SK-N-SH treated with all-trans-retinoic acid at 6 μM for 48 hours (cell line): ENCODE results near the gene SLIT2.

Source experiments
- ARNTL ChIP-seq: fragments of 450-650 bp; formaldehyde crosslinking; IDR thresholded peaks from 2 replicates; pipeline ENCODE4 v1.5.0; 2020; ENCODE audit warnings: low read depth, mild to moderate bottlenecking, moderate library complexity, borderline replicate concordance
- CSDC2 ChIP-seq: fragments of 250-450 bp; sonication (Bioruptor Pico); IDR thresholded peaks from 2 replicates; pipeline ENCODE4 v1.5.0; 2020; ENCODE audit warnings: mild to moderate bottlenecking, moderate library complexity
- ISL1 ChIP-seq: fragments of 250-450 bp; sonication (Bioruptor Pico); IDR thresholded peaks from 2 replicates; pipeline ENCODE4 v2.1.2; 2022; ENCODE audit warnings: mild to moderate bottlenecking, moderate library complexity
- TCF4 ChIP-seq: fragments of 250-450 bp; sonication (Bioruptor Pico); IDR thresholded peaks from 2 replicates; pipeline ENCODE4 v1.8.0; 2021; ENCODE audit warnings: mild to moderate bottlenecking, moderate library complexity, borderline replicate concordance
- ZFP3 ChIP-seq: fragments of 250-450 bp; sonication (Bioruptor Pico); IDR thresholded peaks from 2 replicates; pipeline ENCODE4 v1.5.0; 2020; ENCODE audit warnings: mild to moderate bottlenecking, moderate library complexity
- ZFP30 ChIP-seq: fragments of 450-650 bp; formaldehyde crosslinking; IDR thresholded peaks from 2 replicates; pipeline ENCODE4 v1.5.0; 2022; ENCODE audit warnings: mild to moderate bottlenecking, moderate library complexity
- ZNF565 ChIP-seq: fragments of 450-650 bp; formaldehyde crosslinking; conservative IDR thresholded peaks from 2 replicates; pipeline ENCODE4 v1.5.0; 2020; ENCODE audit warnings: low read depth, mild to moderate bottlenecking, moderate library complexity
- TF ChIP-seq, protein P1 (sequence below): fragments of 250-450 bp; sonication (Bioruptor Pico); IDR thresholded peaks from 2 replicates; pipeline ENCODE4 v1.5.1; 2020; ENCODE audit warnings: low read depth, mild to moderate bottlenecking, moderate library complexity
- TF ChIP-seq, protein P2 (sequence below): fragments of 250-450 bp; sonication (Bioruptor Pico); IDR thresholded peaks from 2 replicates; pipeline ENCODE4 v1.5.1; 2021; ENCODE audit warnings: mild to moderate bottlenecking, moderate library complexity
- TF ChIP-seq, protein P3 (sequence below): fragments of 250-450 bp; sonication (Bioruptor Pico); IDR thresholded peaks from 2 replicates; pipeline ENCODE4 v1.5.0; 2020; ENCODE audit warnings: mild to moderate bottlenecking, moderate library complexity
- TF ChIP-seq, protein P4 (sequence below): fragments of 250-450 bp; sonication (Bioruptor Pico); IDR thresholded peaks from 2 replicates; pipeline ENCODE4 v1.8.0; 2020; ENCODE audit warnings: mild to moderate bottlenecking, moderate library complexity, borderline replicate concordance

DNA sequence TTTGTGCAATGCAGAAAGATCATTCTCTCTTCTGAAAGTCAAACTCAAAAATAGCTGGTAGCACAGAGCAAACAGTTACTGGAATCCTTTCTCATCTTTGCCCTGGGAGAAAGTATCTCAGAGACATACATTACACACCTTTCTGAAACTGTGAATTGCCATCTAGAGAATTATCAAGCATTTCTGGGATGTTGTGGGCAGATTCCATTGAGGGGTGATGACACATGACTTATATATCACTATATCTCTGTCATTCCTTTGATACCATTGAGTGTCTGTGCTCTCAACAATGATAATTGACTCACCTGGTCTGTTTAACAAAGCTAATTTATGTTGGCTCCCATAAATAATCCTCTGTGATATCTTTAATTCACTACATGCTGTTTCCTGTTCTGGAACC lies 13.0 kb downstream of the SLIT2 start:
- TF ChIP-seq ZNF565 (no peak), ZFP3 (no peak), ISL1 (CRISPR knock-in tag) (no peak), CSDC2 (CRISPR knock-in tag) (no peak), TCF4 (CRISPR knock-in tag) (no peak), ZFP30 (CRISPR knock-in tag) (no peak), ARNTL (CRISPR knock-in tag) (no peak)
- TF ChIP-seq, protein P1, sequence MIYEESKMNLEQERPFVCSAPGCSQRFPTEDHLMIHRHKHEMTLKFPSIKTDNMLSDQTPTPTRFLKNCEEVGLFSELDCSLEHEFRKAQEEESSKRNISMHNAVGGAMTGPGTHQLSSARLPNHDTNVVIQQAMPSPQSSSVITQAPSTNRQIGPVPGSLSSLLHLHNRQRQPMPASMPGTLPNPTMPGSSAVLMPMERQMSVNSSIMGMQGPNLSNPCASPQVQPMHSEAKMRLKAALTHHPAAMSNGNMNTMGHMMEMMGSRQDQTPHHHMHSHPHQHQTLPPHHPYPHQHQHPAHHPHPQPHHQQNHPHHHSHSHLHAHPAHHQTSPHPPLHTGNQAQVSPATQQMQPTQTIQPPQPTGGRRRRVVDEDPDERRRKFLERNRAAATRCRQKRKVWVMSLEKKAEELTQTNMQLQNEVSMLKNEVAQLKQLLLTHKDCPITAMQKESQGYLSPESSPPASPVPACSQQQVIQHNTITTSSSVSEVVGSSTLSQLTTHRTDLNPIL = no peak
- TF ChIP-seq, protein P2, sequence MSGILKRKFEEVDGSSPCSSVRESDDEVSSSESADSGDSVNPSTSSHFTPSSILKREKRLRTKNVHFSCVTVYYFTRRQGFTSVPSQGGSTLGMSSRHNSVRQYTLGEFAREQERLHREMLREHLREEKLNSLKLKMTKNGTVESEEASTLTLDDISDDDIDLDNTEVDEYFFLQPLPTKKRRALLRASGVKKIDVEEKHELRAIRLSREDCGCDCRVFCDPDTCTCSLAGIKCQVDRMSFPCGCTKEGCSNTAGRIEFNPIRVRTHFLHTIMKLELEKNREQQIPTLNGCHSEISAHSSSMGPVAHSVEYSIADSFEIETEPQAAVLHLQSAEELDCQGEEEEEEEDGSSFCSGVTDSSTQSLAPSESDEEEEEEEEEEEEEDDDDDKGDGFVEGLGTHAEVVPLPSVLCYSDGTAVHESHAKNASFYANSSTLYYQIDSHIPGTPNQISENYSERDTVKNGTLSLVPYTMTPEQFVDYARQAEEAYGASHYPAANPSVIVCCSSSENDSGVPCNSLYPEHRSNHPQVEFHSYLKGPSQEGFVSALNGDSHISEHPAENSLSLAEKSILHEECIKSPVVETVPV (CRISPR knock-in tag) = no peak
- TF ChIP-seq, protein P3, sequence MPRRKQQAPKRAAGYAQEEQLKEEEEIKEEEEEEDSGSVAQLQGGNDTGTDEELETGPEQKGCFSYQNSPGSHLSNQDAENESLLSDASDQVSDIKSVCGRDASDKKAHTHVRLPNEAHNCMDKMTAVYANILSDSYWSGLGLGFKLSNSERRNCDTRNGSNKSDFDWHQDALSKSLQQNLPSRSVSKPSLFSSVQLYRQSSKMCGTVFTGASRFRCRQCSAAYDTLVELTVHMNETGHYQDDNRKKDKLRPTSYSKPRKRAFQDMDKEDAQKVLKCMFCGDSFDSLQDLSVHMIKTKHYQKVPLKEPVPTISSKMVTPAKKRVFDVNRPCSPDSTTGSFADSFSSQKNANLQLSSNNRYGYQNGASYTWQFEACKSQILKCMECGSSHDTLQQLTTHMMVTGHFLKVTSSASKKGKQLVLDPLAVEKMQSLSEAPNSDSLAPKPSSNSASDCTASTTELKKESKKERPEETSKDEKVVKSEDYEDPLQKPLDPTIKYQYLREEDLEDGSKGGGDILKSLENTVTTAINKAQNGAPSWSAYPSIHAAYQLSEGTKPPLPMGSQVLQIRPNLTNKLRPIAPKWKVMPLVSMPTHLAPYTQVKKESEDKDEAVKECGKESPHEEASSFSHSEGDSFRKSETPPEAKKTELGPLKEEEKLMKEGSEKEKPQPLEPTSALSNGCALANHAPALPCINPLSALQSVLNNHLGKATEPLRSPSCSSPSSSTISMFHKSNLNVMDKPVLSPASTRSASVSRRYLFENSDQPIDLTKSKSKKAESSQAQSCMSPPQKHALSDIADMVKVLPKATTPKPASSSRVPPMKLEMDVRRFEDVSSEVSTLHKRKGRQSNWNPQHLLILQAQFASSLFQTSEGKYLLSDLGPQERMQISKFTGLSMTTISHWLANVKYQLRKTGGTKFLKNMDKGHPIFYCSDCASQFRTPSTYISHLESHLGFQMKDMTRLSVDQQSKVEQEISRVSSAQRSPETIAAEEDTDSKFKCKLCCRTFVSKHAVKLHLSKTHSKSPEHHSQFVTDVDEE (CRISPR knock-in tag) = no peak
- TF ChIP-seq, protein P4, sequence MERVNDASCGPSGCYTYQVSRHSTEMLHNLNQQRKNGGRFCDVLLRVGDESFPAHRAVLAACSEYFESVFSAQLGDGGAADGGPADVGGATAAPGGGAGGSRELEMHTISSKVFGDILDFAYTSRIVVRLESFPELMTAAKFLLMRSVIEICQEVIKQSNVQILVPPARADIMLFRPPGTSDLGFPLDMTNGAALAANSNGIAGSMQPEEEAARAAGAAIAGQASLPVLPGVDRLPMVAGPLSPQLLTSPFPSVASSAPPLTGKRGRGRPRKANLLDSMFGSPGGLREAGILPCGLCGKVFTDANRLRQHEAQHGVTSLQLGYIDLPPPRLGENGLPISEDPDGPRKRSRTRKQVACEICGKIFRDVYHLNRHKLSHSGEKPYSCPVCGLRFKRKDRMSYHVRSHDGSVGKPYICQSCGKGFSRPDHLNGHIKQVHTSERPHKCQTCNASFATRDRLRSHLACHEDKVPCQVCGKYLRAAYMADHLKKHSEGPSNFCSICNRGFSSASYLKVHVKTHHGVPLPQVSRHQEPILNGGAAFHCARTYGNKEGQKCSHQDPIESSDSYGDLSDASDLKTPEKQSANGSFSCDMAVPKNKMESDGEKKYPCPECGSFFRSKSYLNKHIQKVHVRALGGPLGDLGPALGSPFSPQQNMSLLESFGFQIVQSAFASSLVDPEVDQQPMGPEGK (CRISPR knock-in tag) = no peak
